GM19193 (cell line): Measurements from ENCODE around the gene ADAMTS2.

Source experiments
- POLR2A ChIP-seq: IDR thresholded peaks from 4 replicates; pipeline ENCODE4 v1.6.1; 2011; ENCODE audit not compliant: insufficient read depth, insufficient read length; ENCODE audit errors: extremely low read depth

The ADAMTS2 gene

DNA sequence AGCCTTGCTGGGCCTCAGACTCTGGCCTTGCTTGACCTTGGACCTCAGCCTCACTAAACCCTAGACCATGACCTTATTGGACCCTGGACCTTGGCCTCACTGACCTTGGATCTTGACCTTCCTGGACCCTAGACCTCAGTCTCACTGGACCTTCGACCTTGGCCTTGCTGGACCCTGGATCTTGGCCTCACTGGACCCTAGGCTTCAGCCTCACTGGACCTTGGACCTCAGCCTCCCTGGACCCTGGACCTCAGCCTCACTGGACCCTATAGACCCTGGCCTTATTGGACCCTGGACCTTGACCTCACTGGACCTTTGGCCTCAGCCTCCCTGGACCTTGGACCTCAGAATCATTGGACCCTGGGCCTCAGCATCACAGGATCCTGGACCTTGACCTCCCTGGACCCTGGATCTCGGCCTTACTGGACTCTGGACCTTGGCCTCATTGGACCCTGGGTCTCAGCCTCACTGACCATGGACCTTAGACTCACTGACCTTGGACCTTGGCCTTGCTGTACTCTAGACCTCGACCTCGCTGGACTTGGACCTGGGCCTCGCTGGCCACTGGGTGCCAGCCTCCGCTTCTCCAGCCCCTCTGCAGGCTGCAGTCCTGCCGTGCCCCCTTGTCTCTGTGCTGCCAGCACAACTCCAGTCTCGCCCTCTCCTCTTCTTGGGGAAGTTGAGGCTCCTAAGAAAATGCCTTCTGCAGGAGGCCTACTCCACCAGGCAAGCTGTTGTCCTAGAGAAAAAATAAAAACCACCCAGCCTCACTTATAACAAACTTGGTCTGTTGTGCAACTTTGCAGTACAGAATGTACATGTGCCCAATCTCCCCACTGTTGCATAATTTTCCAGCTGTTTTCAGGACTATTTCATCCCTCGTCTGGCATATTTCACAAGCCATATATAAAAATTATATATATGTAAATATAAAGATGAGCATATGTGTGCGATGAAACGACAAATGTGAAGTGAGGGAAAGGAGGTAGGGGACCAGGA, 11.0 kb upstream of the ADAMTS2 start:
- no peak for TF ChIP-seq POLR2A

DNA sequence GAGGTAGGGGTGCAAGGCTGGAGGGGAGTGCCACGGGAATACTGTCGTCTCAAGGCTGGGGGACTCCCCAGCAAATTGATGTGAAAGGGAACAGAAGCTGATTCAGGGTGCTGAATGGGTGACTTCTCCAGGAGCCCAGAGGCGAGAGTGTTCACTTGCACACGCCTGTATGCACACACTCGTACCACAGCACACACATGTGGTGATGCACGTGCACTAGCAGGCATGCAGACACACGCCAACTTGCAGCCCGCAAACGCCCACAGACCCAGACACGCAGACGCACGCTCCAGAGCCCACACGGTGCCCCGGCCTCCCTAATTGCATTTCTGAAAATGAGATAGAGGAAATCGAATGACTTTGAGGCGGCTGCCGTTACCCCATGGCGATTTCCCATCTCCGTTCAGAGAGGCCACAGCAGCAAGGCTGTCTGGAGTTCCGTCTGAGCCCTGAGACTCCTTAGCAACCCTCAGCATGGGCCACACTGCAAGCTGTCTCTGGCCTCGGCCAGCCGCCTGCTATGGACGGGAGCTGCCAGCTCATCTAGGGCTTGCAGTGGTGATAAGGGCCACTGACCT, 9.1 kb upstream of the ADAMTS2 start:
- TF ChIP-seq POLR2A: no peak

GRCh38 chr5:179348843-179349242, 3.6 kb upstream of the ADAMTS2 start:
- TF ChIP-seq POLR2A: no peak

GRCh38 chr5:179348011-179348530, 2.8 kb upstream of the ADAMTS2 start:
- no peak for TF ChIP-seq POLR2A

DNA sequence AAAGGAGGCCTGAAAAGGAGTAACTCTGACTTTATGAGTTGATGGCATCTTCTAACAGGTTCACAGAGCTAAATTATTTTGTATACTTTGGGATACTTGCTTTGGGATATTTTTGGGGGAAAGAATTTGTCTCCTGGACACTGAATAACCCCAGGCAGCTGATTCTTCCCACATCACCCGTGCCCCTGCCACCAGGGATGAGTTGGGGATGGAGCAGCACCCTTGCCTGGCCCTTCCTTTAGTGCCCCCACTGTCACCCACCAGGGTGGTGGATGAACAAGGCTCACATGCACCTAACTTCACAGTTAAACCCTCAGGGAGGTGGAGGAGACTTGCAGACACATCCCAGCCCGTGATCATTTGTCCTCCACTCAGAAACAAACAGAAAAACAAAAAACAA, 2.3 kb upstream of the ADAMTS2 start:
- no peak for TF ChIP-seq POLR2A

DNA sequence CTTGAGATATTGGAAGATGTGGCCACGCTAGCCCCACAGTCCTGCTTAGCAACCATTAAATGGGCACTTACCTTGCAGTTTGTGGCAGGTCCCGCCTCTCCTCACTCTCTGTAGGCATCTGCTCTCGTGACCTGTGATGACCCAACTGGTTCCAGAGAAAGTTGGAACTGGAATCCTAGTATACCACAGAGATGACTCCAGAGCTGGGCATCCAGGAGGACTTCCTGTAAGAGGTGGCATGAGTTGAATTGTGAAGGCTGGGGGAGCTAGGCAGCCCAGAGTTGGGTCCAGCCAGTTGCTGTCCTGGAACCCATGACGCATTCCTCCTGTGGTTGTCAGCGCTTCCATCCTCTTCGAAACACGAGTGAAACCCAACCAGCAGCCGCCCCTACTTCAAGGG, 1.6 kb upstream of the ADAMTS2 start:
- TF ChIP-seq POLR2A: no peak

DNA sequence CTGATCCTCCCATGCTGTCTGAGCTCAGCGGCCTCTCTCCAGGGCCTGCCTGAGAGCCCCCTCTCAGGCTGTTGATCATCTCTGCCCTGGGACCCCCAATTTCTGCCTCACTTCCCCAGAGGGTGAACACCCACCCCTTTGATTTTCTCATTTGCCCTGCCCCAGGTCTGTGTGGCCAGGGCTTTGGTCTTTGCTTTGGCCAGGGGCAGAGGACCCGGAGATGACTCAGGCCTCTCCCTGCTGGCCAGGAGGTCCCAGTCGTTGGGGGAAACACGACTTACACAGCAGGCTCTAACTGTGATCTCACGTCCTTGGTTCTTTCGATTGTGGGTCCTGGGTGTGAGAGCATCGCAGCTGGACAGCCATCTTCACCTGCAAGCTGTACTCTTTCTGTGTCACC, 1.1 kb upstream of the ADAMTS2 start:
- no peak for TF ChIP-seq POLR2A

GRCh38 chr5:179345183-179345432, 153 bp downstream of the ADAMTS2 start:
- TF ChIP-seq POLR2A: no peak

GRCh38 chr5:179344431-179345182, 654 bp downstream of the ADAMTS2 start:
- TF ChIP-seq POLR2A: no peak

GRCh38 chr5:179343719-179344430, 1.4 kb downstream of the ADAMTS2 start:
- TF ChIP-seq POLR2A: no peak

DNA sequence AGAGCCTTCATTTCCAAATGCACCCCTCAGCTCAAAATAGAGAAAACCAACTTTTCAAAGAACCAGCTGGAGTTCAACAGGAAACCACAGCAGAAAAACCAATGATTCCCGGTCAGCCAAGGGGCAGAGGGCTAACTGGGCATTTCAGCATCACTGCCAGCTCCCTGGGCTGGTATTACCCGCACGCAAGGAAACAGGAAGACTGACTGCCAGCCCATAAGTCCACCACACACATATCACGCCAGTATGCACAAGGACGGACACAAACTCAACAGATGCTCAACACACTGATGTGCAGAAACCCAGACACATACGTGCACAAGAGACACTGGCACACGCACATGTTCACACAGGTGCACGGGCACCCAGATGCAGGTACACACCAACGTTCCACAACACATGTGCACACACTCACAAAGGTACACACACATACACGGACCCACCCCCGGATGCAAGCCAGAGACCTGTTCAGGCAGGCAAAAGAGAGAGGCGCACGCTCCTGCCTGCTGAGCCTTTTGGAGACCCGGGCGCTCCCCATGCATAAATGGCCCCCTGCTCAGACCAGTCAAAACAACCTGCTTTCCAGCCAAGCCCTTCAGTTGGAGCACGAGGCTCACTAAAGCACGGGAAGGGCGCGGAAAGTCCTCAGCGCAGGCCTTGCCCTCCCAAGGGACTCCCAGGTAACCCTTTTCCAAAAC, 2.1 kb downstream of the ADAMTS2 start:
- TF ChIP-seq POLR2A: no peak

GRCh38 chr5:179342577-179342976, 2.7 kb downstream of the ADAMTS2 start:
- no peak for TF ChIP-seq POLR2A

- no peak for TF ChIP-seq POLR2A
Measured at GRCh38 chr5:179340465-179340864, 4.8 kb downstream of the ADAMTS2 start.

GRCh38 chr5:179339996-179340395, 5.3 kb downstream of the ADAMTS2 start:
- TF ChIP-seq POLR2A: no peak
